ENCODE results near the gene FOXJ2.

The FOXJ2 gene

DNA sequence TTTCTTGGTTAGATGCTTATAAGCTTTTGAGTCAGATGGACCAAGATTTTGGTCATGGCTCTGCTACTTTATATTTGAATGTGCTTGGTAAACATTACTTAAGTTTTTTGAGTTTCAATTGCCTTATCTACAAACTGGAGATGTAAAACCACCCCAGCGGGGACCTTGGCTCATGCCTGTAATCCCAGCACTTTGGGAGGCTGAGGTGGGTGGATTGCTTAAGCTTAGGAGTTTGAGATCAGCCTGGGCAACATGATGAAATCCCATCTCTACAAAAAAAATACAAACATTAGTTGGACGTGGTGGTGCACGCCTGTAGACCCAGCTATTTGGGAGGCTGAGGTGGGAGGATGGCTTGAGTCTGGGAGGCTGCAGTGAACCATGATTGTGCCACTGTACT is 60.8 kb downstream of the FOXJ2 start:
- TF ChIP-seq, protein P1, sequence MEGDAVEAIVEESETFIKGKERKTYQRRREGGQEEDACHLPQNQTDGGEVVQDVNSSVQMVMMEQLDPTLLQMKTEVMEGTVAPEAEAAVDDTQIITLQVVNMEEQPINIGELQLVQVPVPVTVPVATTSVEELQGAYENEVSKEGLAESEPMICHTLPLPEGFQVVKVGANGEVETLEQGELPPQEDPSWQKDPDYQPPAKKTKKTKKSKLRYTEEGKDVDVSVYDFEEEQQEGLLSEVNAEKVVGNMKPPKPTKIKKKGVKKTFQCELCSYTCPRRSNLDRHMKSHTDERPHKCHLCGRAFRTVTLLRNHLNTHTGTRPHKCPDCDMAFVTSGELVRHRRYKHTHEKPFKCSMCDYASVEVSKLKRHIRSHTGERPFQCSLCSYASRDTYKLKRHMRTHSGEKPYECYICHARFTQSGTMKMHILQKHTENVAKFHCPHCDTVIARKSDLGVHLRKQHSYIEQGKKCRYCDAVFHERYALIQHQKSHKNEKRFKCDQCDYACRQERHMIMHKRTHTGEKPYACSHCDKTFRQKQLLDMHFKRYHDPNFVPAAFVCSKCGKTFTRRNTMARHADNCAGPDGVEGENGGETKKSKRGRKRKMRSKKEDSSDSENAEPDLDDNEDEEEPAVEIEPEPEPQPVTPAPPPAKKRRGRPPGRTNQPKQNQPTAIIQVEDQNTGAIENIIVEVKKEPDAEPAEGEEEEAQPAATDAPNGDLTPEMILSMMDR (IDR thresholded peaks at IDR 0.05; ENCODE audit: insufficient read depth, low read length, missing control alignments): no peak
- ChIA-PET POLR2A (no interaction called here), CTCF (interaction anchor here (1.5 to 4.5 kb wide), 3 partner anchors 10 to 139 kb away, joined by 5 to 31 read pairs (median 8); no protein-coding TSS in a partner anchor)
- H3K4me3 ChIP-seq (ENCODE audit: low read depth, low read length): no peak overlapping the region
- no peak for DNase-seq (ENCODE audit: low read depth, low spot score)

DNA sequence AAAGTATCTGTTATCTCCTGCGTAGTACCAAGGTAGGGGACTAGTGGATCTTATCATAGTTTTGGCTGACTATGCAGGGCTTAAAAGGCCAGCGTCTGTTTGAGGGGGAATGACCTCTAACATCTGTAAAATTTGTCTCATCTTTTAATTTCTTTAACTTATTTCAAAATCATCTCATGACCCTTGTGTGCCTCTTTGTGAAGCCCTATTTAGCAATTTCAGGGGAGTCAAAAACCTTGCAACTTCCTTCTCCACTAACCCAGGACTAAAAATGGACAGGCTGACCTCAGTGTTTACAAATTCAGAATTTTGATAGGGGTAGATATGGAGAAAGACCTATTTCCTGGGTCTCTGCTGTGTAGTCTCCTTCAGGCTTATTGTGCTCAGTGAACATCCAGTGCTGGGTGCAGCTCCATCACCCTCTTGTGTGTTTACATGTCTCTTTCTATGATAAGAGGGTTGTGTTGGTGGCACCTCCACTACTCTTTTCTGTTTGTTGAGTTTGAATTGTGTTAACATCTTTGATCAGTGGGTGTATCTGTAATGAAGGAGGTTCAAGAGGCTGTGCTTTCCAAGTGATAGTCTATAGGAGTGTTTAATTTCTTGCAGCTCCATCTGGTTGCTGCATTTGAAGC is 63.9 kb downstream of the FOXJ2 start:
- POLR2A ChIA-PET: no interaction called here
- H3K4me3 ChIP-seq (ENCODE audit: low read depth, low read length): no peak overlapping the region
- DNase-seq (ENCODE audit: low read depth, low spot score): no peak
- CTCF ChIA-PET: interaction anchor here (4.1 kb wide), 1 partner anchor 12 kb away, joined by 26 read pairs; no protein-coding TSS in a partner anchor
- TF ChIP-seq, protein P1 (IDR thresholded peaks at IDR 0.05; ENCODE audit: insufficient read depth, low read length, missing control alignments): no peak

DNA sequence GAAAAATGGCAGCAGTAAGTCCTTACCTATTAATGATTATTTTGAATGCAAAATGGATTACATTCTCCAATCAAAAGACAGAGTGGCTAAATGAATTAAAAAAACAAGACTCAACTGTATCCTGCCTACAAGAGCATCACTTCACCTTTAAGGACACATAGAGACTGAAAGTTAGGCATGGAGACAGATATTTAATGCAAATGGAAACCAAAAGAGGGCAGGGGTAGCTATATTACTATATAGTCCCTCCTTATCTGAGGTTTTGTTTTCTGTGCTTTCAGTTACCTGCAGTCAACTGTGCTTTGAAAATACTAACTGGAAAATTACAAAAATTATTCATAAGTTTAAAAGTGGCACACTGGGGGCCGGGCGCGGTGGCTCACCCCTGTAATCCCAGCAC is 66.7 kb downstream of the FOXJ2 start:
- POLR2A ChIA-PET: no interaction called here
- CTCF ChIA-PET: interaction anchor here (1.9 to 4.1 kb wide), 2 partner anchors 9 to 138 kb away, joined by 9 to 26 read pairs; no protein-coding TSS in a partner anchor
- DNase-seq (ENCODE audit: low read depth, low spot score): no peak
- TF ChIP-seq, protein P1 (IDR thresholded peaks at IDR 0.05; ENCODE audit: insufficient read depth, low read length, missing control alignments): no peak
- H3K4me3 ChIP-seq (ENCODE audit: low read depth, low read length): no peak overlapping the region
